ENCODE results near the gene RPS6KA4.

RPS6KA4 gene

DNA sequence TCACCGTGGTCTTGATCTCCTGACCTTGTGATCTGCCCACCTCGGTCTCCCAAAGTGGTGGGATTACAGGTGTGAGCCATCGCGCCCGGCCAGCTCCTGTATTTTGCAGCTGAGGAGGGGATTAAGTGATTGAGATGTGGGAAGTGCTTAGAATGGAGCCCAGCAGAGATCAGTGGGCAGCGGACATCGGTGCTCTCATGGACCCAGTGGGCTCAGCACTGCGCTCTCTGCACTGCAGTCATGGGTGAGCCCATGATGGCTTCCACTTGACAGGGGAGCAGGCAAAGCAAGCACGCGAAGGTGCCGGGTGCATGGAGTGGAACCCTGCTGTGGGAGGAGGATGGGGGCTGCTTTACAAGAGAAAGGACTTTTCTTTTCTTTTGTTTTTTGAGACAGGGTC, 28.1 kb upstream of the RPS6KA4 start:
- TF ChIP-seq, protein P1, sequence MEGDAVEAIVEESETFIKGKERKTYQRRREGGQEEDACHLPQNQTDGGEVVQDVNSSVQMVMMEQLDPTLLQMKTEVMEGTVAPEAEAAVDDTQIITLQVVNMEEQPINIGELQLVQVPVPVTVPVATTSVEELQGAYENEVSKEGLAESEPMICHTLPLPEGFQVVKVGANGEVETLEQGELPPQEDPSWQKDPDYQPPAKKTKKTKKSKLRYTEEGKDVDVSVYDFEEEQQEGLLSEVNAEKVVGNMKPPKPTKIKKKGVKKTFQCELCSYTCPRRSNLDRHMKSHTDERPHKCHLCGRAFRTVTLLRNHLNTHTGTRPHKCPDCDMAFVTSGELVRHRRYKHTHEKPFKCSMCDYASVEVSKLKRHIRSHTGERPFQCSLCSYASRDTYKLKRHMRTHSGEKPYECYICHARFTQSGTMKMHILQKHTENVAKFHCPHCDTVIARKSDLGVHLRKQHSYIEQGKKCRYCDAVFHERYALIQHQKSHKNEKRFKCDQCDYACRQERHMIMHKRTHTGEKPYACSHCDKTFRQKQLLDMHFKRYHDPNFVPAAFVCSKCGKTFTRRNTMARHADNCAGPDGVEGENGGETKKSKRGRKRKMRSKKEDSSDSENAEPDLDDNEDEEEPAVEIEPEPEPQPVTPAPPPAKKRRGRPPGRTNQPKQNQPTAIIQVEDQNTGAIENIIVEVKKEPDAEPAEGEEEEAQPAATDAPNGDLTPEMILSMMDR (IDR thresholded peaks at IDR 0.05; ENCODE audit: low read depth, low read length, missing control alignments), result no peak
- no peak for DNase-seq (ENCODE audit: extremely low read depth, low read depth)
- no peak overlapping the region for H3K4me3 ChIP-seq (replicated peaks; ENCODE audit: low read depth, low read length)

DNA sequence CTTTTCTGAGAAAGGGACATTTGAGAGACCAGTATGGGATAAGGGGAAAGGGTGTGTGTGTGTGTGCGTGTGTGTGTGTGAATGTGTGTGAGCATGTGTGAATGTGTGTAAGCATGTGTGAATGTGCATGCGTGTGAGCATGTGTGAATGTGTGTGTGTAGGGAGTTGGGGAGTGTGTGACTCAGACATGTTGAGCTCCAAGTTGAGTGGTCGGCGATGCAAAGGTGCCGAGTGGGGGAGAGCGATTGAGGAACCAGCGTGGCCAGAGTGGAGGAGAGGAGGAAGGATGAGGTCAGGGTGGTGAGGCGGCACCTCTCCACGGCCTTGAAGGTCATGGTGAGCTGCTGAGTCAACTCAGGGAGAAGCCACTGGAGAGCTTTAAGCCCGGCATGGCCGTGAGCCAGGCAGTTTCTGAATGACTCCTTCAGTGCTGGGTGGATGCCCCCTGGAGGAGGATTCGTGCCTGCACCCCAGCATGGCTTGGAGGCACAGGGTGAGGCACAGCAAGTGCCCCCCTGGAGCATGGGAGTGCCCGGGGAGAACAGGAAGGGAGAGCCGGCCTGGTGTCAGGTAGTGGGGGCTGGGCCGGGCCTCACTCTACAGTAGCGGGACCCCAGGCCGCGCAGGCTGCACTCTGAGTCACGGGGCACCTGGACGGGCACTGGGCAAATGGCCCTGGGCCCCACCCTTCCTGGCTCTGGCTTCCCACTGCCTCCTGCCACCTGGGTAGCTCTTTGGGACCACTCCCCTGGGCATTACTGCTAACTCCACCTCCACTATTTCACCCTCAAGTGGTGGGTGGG, 27.2 kb upstream of the RPS6KA4 start:
- DNase-seq (ENCODE audit: extremely low read depth, low read depth), result peak; percentile 60
- TF ChIP-seq, protein P1 (IDR thresholded peaks at IDR 0.05; ENCODE audit: low read depth, low read length, missing control alignments), result peak; percentile 77
- no peak overlapping the region for H3K4me3 ChIP-seq (replicated peaks; ENCODE audit: low read depth, low read length)

GRCh38 chr11:64333556-64333955, 25.4 kb upstream of the RPS6KA4 start:
- TF ChIP-seq, protein P1 (IDR thresholded peaks at IDR 0.05; ENCODE audit: low read depth, low read length, missing control alignments), result no peak
- no peak for DNase-seq (ENCODE audit: extremely low read depth, low read depth)

DNA sequence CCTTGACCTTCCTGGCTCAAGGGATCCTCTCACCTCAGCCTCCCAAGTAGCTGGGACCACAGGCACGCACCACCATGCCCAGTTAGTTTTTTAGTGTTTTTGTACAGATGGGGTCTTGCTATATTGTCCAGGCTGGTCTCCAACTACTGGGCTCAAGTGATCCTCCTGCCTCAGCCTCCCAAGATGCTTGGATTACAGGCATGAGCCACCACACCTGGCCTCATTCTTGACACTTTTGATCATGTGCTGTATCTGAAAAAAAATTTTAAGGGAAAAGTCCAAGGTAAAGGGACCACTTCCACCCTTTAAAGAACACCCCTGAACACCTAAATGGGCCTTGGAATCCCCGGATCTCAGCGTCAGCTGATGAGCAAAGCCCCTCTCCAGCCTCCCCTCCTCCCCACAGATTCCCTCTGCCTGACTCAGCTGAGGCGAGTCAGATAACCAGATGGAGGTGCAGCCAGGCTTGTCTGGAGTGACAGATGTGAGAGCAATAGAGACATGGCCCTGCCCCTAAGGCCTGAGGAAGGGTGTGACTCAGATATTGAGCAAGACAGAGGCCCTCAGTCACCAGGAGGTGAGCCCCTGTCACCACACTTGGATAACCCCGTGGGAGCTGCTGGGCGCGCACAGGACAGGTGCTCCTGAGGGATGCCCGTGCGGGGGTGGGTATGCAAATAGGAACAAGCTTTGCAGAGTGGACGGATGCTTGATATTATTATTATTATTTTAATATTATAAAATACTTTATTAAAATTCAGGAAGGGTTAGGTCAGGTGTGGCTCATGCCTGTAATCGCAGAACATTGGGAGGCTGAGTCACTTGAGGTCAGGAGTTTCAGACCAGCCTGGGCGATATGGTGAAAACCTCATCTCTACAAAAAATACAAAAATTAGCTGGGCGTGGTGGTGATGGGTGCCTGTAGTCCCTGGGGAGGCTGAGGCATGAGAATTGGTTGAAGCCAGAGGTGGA, 23.9 kb upstream of the RPS6KA4 start:
- H3K4me3 ChIP-seq (replicated peaks; ENCODE audit: low read depth, low read length), result no peak overlapping the region
- TF ChIP-seq, protein P1 (IDR thresholded peaks at IDR 0.05; ENCODE audit: low read depth, low read length, missing control alignments), result no peak
- DNase-seq (ENCODE audit: extremely low read depth, low read depth), result peak; percentile 65

More at GRCh38 chr11:64333556-64333955, 25.4 kb upstream of the RPS6KA4 start:
- no peak overlapping the region for H3K4me3 ChIP-seq (replicated peaks; ENCODE audit: low read depth, low read length)

DNA sequence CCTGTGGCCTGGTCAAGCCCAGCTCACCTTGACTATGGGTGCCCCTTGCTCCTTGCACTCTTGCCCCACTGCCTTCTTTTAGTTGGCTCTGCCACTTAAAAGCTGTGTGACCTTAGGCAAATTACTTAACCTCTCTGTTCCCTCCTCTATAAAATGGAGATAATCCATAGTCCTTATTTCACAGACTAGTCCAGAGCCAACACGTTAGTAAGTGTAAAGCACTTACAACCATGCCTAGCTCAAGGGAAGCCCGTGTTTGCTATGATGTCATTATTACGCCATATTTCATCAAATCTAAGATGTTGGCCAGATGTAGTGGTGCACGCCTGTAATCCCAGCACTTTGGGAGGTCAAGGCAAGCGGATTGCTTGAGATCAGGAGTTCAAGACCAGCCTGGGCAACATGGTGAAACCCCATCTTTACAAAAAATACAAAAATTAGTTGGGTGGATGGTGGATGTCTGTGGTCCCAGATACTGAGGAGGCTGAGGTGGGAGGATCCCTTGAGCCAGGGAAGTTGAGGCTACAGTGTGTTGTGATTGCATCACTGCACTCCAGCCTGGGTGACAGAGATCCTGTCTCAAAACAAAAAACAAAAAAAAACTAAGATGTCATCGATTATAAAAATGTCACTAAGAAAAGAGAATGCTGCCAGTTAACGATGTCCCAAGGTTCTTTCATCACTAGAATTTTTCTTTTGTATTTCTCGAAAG, 21.3 kb upstream of the RPS6KA4 start:
- TF ChIP-seq, protein P1 (IDR thresholded peaks at IDR 0.05; ENCODE audit: low read depth, low read length, missing control alignments), result no peak
- DNase-seq (ENCODE audit: extremely low read depth, low read depth), result no peak

GRCh38 chr11:64338716-64339115, 20.2 kb upstream of the RPS6KA4 start:
- H3K4me3 ChIP-seq (replicated peaks; ENCODE audit: low read depth, low read length), result no peak overlapping the region
- TF ChIP-seq, protein P1 (IDR thresholded peaks at IDR 0.05; ENCODE audit: low read depth, low read length, missing control alignments), result no peak
- no peak for DNase-seq (ENCODE audit: extremely low read depth, low read depth)

More for the DNA sequence above, 21.3 kb upstream of the RPS6KA4 start:
- H3K4me3 ChIP-seq (replicated peaks; ENCODE audit: low read depth, low read length), result no peak overlapping the region

All from HFF-Myc (cell line).